HEK293T (cell line): ENCODE data around the gene MLLT10.

Source experiments
- CTCF ChIA-PET: fragments of 350-600 bp; formaldehyde crosslinking; extraction: SDS; loops from one replicate; lab custom pipeline; 2021; ENCODE audit warnings: antibody characterized with exemption, inconsistent platforms; lab: Yijun Ruan, JAX
- POLR2A ChIA-PET: fragments of 350-600 bp; formaldehyde crosslinking; extraction: SDS; loops from one replicate; lab custom pipeline; 2020; ENCODE audit warnings: antibody characterized with exemption, inconsistent platforms; lab: Yijun Ruan, JAX
- DNase-seq: peaks from one replicate; pipeline ENCODE4 v3.0.0; 2012; ENCODE audit warnings: mixed read lengths; ENCODE audit errors: extremely low spot score
- ARNT ChIP-seq: fragments of 450-650 bp; IDR thresholded peaks from 2 replicates; pipeline ENCODE4 v1.6.1; 2017; ENCODE audit warnings: mild to moderate bottlenecking
- BHLHE40 ChIP-seq: fragments of 450-650 bp; IDR thresholded peaks from 2 replicates; pipeline ENCODE4 v1.6.1; 2016; ENCODE audit warnings: mild to moderate bottlenecking, moderate library complexity, borderline replicate concordance
- CTBP1 ChIP-seq: fragments of 450-650 bp; IDR thresholded peaks from 2 replicates; pipeline ENCODE4 v1.6.1; 2016; ENCODE audit warnings: borderline replicate concordance
- ELF4 ChIP-seq: fragments of 450-650 bp; IDR thresholded peaks from 2 replicates; pipeline ENCODE4 v1.6.1; 2017; ENCODE audit warnings: antibody characterized with exemption
- FOXA1 ChIP-seq: fragments of 450-650 bp; IDR thresholded peaks from 2 replicates; pipeline ENCODE4 v1.6.1; 2016; ENCODE audit warnings: mild to moderate bottlenecking
- FOXK2 ChIP-seq: fragments of 450-650 bp; IDR thresholded peaks from 2 replicates; pipeline ENCODE4 v1.6.1; 2016; ENCODE audit warnings: mild to moderate bottlenecking
- FOXM1 ChIP-seq: fragments of 450-650 bp; IDR thresholded peaks from 2 replicates; pipeline ENCODE4 v1.6.1; 2017; ENCODE audit warnings: mild to moderate bottlenecking, borderline replicate concordance
- HDGF ChIP-seq: fragments of 450-650 bp; IDR thresholded peaks from 2 replicates; pipeline ENCODE4 v1.6.1; 2017; ENCODE audit warnings: antibody characterized with exemption, borderline replicate concordance
- L3MBTL2 ChIP-seq: fragments of 450-650 bp; conservative IDR thresholded peaks from 2 replicates; pipeline ENCODE4 v1.6.1; 2016; ENCODE audit warnings: mild to moderate bottlenecking
- LEF1 ChIP-seq: fragments of 450-650 bp; IDR thresholded peaks from 2 replicates; pipeline ENCODE4 v1.6.1; 2017; ENCODE audit warnings: mild to moderate bottlenecking, borderline replicate concordance
- NFRKB ChIP-seq: fragments of 450-650 bp; IDR thresholded peaks from 2 replicates; pipeline ENCODE4 v1.6.1; 2016; ENCODE audit warnings: mild to moderate bottlenecking, moderate library complexity
- PKNOX1 ChIP-seq: fragments of 450-650 bp; IDR thresholded peaks from 2 replicates; pipeline ENCODE4 v1.6.1; 2016
- SP1 ChIP-seq: fragments of 450-650 bp; IDR thresholded peaks from 2 replicates; pipeline ENCODE4 v1.6.1; 2017
- SUZ12 ChIP-seq: fragments of 450-650 bp; IDR thresholded peaks from 2 replicates; pipeline ENCODE4 v1.6.1; 2016; ENCODE audit warnings: mild to moderate bottlenecking
- TARDBP ChIP-seq: fragments of 450-650 bp; IDR thresholded peaks from 2 replicates; pipeline ENCODE4 v1.6.1; 2016
- ZNF384 ChIP-seq: fragments of 450-650 bp; IDR thresholded peaks from 2 replicates; pipeline ENCODE4 v1.6.1; 2016

Gene MLLT10

GRCh38 chr10:21495002-21495751 is 38.9 kb upstream of the MLLT10 start:
- ChIA-PET CTCF (interaction anchor here (0.8 to 2.7 kb wide), 7 partner anchors 17 to 506 kb away, joined by 3 to 21 read pairs (median 4); no protein-coding TSS in a partner anchor), POLR2A (interaction anchor here (1.3 to 3.2 kb wide), 11 partner anchors 14 to 236 kb away, joined by 4 to 56 read pairs (median 13); partner anchors contain the start of genes MLLT10 and SKIDA1)
- TF ChIP-seq SP1 (no peak), LEF1 (no peak), BHLHE40 (no peak)
- DNase-seq = no peak

- no peak for TF ChIP-seq PKNOX1
- no peak for TF ChIP-seq BHLHE40
- TF ChIP-seq L3MBTL2 = peak; percentile 47; the same call in 1 of the 2 replicates
- TF ChIP-seq TARDBP = no peak
- TF ChIP-seq FOXK2 = no peak
- TF ChIP-seq ARNT = peak; percentile 50; the same call in 1 of the 2 replicates
- POLR2A ChIA-PET = interaction anchor here (0.5 to 3.2 kb wide), 13 partner anchors 13 to 243 kb away, joined by 3 to 56 read pairs (median 9); partner anchors contain the start of genes MLLT10 and SKIDA1
- CTCF ChIA-PET = interaction anchor here (0.6 to 2.7 kb wide), 11 partner anchors 16 to 505 kb away, joined by 3 to 21 read pairs (median 4); no protein-coding TSS in a partner anchor
- peak; percentile 95 for DNase-seq
Observed at GRCh38 chr10:21495752-21496342, 38.2 kb upstream of the MLLT10 start.

- peak; percentile 55 for DNase-seq
- POLR2A ChIA-PET = interaction anchor here (0.5 to 3.2 kb wide), 19 partner anchors 9 to 750 kb away, joined by 3 to 56 read pairs (median 6); partner anchors contain the start of genes MLLT10 and SKIDA1
- CTCF ChIA-PET = interaction anchor here (0.6 to 2.7 kb wide), 13 partner anchors 12 to 505 kb away, joined by 3 to 21 read pairs (median 4); no protein-coding TSS in a partner anchor
- no peak for TF ChIP-seq FOXK2
- TF ChIP-seq ZNF384 = no peak
- TF ChIP-seq SP1 = no peak
- TF ChIP-seq CTBP1 = peak; percentile 6; the same call in 1 of the 2 replicates
- TF ChIP-seq TARDBP = no peak
Observed at GRCh38 chr10:21496343-21497176, 37.5 kb upstream of the MLLT10 start.

- CTCF ChIA-PET = interaction anchor here (0.7 to 2.7 kb wide), 5 partner anchors 11 to 236 kb away, joined by 3 to 21 read pairs (median 6); no protein-coding TSS in a partner anchor
- POLR2A ChIA-PET = interaction anchor here (0.5 to 3.2 kb wide), 13 partner anchors 8 to 749 kb away, joined by 3 to 56 read pairs (median 7); partner anchors contain the start of genes MLLT10 and SKIDA1
- DNase-seq = peak; percentile 76
- TF ChIP-seq NFRKB (no peak), TARDBP (no peak), BHLHE40 (no peak), ELF4 (no peak), ARNT (no peak), FOXA1 (no peak), L3MBTL2 (no peak), FOXK2 (no peak), PKNOX1 (no peak), LEF1 (no peak), SP1 (no peak), ZNF384 (no peak), HDGF (no peak), CTBP1 (no peak), FOXM1 (no peak), SUZ12 (no peak)
Observed at GRCh38 chr10:21497177-21497807, 36.7 kb upstream of the MLLT10 start.

- ChIA-PET CTCF (no interaction called here), POLR2A (interaction anchor here (3.0 to 3.2 kb wide), 2 partner anchors 20 to 28 kb away, joined by 25 to 56 read pairs; partner anchors contain the start of gene SKIDA1)
- DNase-seq = no peak
- no peak for TF ChIP-seq LEF1
- no peak for TF ChIP-seq CTBP1
- no peak for TF ChIP-seq SP1
- no peak for TF ChIP-seq ARNT
- no peak for TF ChIP-seq FOXK2
- no peak for TF ChIP-seq BHLHE40
- no peak for TF ChIP-seq FOXM1
- no peak for TF ChIP-seq NFRKB
- no peak for TF ChIP-seq ELF4
- no peak for TF ChIP-seq ZNF384
- no peak for TF ChIP-seq L3MBTL2
- no peak for TF ChIP-seq HDGF
- no peak for TF ChIP-seq PKNOX1
- no peak for TF ChIP-seq FOXA1
- TF ChIP-seq TARDBP = no peak
- TF ChIP-seq SUZ12 = no peak
Observed at GRCh38 chr10:21498377-21498776, 35.7 kb upstream of the MLLT10 start.
